Measurements from ENCODE around the gene MAML1.
A peak's percentile ranks its signal among the peaks of the same experiment; 100 is the strongest.

MAML1 gene

GRCh38 chr5:179698935-179699615, 33.5 kb upstream of the MAML1 start, which contains the start of gene CANX:
Gene CANX (plus strand): TSS chr5:179698967. CDS start chr5:179705682, 6,715 bp downstream.
- peak within 1 kb of the TSS; percentile 92 for H3K4me3 ChIP-seq (ENCODE audit: low read depth, low read length)
- in situ Hi-C loops (cut with HindIII; ENCODE audit: low sequenced_read_pairs), result no loop called here
- TF ChIP-seq CTCF (IDR thresholded peaks at IDR 0.05; ENCODE audit: low read depth, low read length), result no peak
- DNase-seq (ENCODE audit: low read depth, low spot score), result peak; percentile 23

- peak; percentile 25 for DNase-seq (ENCODE audit: low read depth, low spot score)
- TF ChIP-seq CTCF (IDR thresholded peaks at IDR 0.05; ENCODE audit: low read depth, low read length), result no peak
- H3K4me3 ChIP-seq (ENCODE audit: low read depth, low read length), result peak overlapping the region; percentile 92
- in situ Hi-C loops (cut with HindIII; ENCODE audit: low sequenced_read_pairs), result no loop called here
Measured at GRCh38 chr5:179699616-179700237, 32.9 kb upstream of the MAML1 start.

- DNase-seq (ENCODE audit: low read depth, low spot score), result no peak
- in situ Hi-C loops (cut with HindIII; ENCODE audit: low sequenced_read_pairs), result no loop called here
- peak overlapping the region; percentile 92 for H3K4me3 ChIP-seq (ENCODE audit: low read depth, low read length)
- no peak for TF ChIP-seq CTCF (IDR thresholded peaks at IDR 0.05; ENCODE audit: low read depth, low read length)
Measured at GRCh38 chr5:179700401-179700918, 32.2 kb upstream of the MAML1 start.

- H3K4me3 ChIP-seq (ENCODE audit: low read depth, low read length), result no peak overlapping the region
- TF ChIP-seq CTCF (IDR thresholded peaks at IDR 0.05; ENCODE audit: low read depth, low read length), result no peak
- in situ Hi-C loops (cut with HindIII; ENCODE audit: low sequenced_read_pairs), result no loop called here
- DNase-seq (ENCODE audit: low read depth, low spot score), result no peak
Measured at GRCh38 chr5:179716286-179716685, 16.3 kb upstream of the MAML1 start.

- DNase-seq (ENCODE audit: low read depth, low spot score), result no peak
- no peak for TF ChIP-seq CTCF (IDR thresholded peaks at IDR 0.05; ENCODE audit: low read depth, low read length)
- in situ Hi-C loops (cut with HindIII; ENCODE audit: low sequenced_read_pairs), result no loop called here
- H3K4me3 ChIP-seq (ENCODE audit: low read depth, low read length), result no peak overlapping the region
Measured at GRCh38 chr5:179720222-179720621, 12.4 kb upstream of the MAML1 start.

- H3K4me3 ChIP-seq (ENCODE audit: low read depth, low read length), result no peak overlapping the region
- no peak for DNase-seq (ENCODE audit: low read depth, low spot score)
- no peak for TF ChIP-seq CTCF (IDR thresholded peaks at IDR 0.05; ENCODE audit: low read depth, low read length)
- in situ Hi-C loops (cut with HindIII; ENCODE audit: low sequenced_read_pairs), result no loop called here
Measured at GRCh38 chr5:179724163-179724562, 8.5 kb upstream of the MAML1 start.

Measured in astrocyte of the spinal cord (primary cell).